ENCODE measurements around the gene COTL1.
"Not testable (repeated sequence)": the region's sequence is repeated elsewhere in the genome, so short reads cannot be mapped to it uniquely, and the experiment has no call there.

Gene COTL1

GRCh38 chr16:84567286-84567962 is 50.5 kb downstream of the COTL1 start:
- no peak for DNase-seq

- DNase-seq = no peak
Observed at GRCh38 chr16:84566545-84567257, 51.2 kb downstream of the COTL1 start.

GRCh38 chr16:84565669-84566495 is 52.0 kb downstream of the COTL1 start:
- no peak for DNase-seq

GRCh38 chr16:84563786-84564420 is 54.0 kb downstream of the COTL1 start:
- DNase-seq = no peak

- DNase-seq = no peak
Observed at GRCh38 chr16:84563064-84563715, 54.7 kb downstream of the COTL1 start.

GRCh38 chr16:84562174-84562815 is 55.6 kb downstream of the COTL1 start:
- peak in 1 of 2 donors; percentile 31 for DNase-seq

- DNase-seq = no peak
Observed at GRCh38 chr16:84561291-84561690, 56.6 kb downstream of the COTL1 start.

- no peak for DNase-seq
Observed at GRCh38 chr16:84560269-84560668, 57.6 kb downstream of the COTL1 start.

- DNase-seq = no peak
Observed at GRCh38 chr16:84559311-84559932, 58.5 kb downstream of the COTL1 start.

GRCh38 chr16:84558850-84559249 is 59.0 kb downstream of the COTL1 start:
- DNase-seq = not testable (repeated sequence)

- no peak for DNase-seq
Observed at GRCh38 chr16:84557504-84557903, 60.4 kb downstream of the COTL1 start.

- DNase-seq = no peak
Observed at GRCh38 chr16:84557059-84557458, 60.8 kb downstream of the COTL1 start.

- DNase-seq = no peak
Observed at GRCh38 chr16:84555418-84556196, 62.3 kb downstream of the COTL1 start.

- no peak for DNase-seq
Observed at GRCh38 chr16:84554627-84555328, 63.1 kb downstream of the COTL1 start.

GRCh38 chr16:84553873-84554399 is 63.9 kb downstream of the COTL1 start:
- peak; percentile 40 to 71 for DNase-seq

- no peak for DNase-seq
Observed at GRCh38 chr16:84552135-84552534, 65.7 kb downstream of the COTL1 start.

- peak in 1 of 2 donors; percentile 20 for DNase-seq
Observed at GRCh38 chr16:84550096-84550495, 67.8 kb downstream of the COTL1 start.

GRCh38 chr16:84548971-84549844 is 68.7 kb downstream of the COTL1 start:
- DNase-seq = peak; percentile 35 to 77

- DNase-seq = peak in 1 of 2 donors; percentile 16
Observed at GRCh38 chr16:84548508-84548907, 69.4 kb downstream of the COTL1 start.

All from CD4-positive, alpha-beta T cell treated with Interleukin-4 for 1 hour (primary cell).